DND-41 (cell line): ENCODE data around the gene AGAP1.

ENCODE experiments used
- ATAC-seq: fragments of 200-7000 bp; cut with Tn5 transposase; 3 replicates; pipeline ENCODE4 v1.9.1; 2021; ENCODE audit warnings: low read depth; ENCODE audit not compliant: insufficient read depth
- DNase-seq: peaks from one replicate; pipeline ENCODE4 v3.0.0-alpha.2; 2020
- H2AFZ ChIP-seq: 2 replicates; pipeline ENCODE4 v1.6.0; 2012; ENCODE audit warnings: low read depth, low read length
- H3K27ac ChIP-seq: 2 replicates; pipeline ENCODE4 v1.5.1; 2012; ENCODE audit warnings: low read length, inconsistent platforms
- H3K27me3 ChIP-seq: fragments of 200-600 bp; sonication (generic); 2 replicates; pipeline ENCODE4 v1.6.0; 2012; ENCODE audit warnings: low read length, mild to moderate bottlenecking, inconsistent platforms; ENCODE audit not compliant: insufficient read depth, poor library complexity
- H3K36me3 ChIP-seq: 2 replicates; pipeline ENCODE4 v1.5.1; 2012; ENCODE audit warnings: low read length, inconsistent platforms; ENCODE audit not compliant: insufficient read depth
- H3K4me1 ChIP-seq: 2 replicates; pipeline ENCODE4 v1.5.1; 2012; ENCODE audit warnings: mild to moderate bottlenecking, low read length; ENCODE audit not compliant: insufficient read depth
- H3K4me2 ChIP-seq: 2 replicates; pipeline ENCODE4 v1.6.0; 2012; ENCODE audit warnings: mild to moderate bottlenecking, moderate library complexity, low read length, inconsistent platforms; ENCODE audit not compliant: insufficient read depth
- H3K4me3 ChIP-seq, 2 experiments: fragments of 200-600 bp in 1 of 2; shearing (Covaris generic) in 1 of 2; 2 replicates each; pipeline ENCODE4 v1.5.1; 2012 to 2016; ENCODE audit warnings: inconsistent platforms in 2 of 2, low read length in 2 of 2, mild to moderate bottlenecking in 2 of 2, low read depth in 1 of 2, moderate library complexity in 1 of 2
- H3K79me2 ChIP-seq: 2 replicates; pipeline ENCODE4 v1.6.0; 2012; ENCODE audit warnings: low read length, inconsistent platforms; ENCODE audit not compliant: insufficient read depth
- H3K9ac ChIP-seq: 2 replicates; pipeline ENCODE4 v1.6.0; 2012; ENCODE audit warnings: low read depth, mild to moderate bottlenecking, inconsistent platforms, low read length, moderate library complexity
- H3K9me3 ChIP-seq: 2 replicates; pipeline ENCODE4 v1.5.1; 2012; ENCODE audit warnings: low read length, moderate library complexity, mild to moderate bottlenecking, inconsistent platforms; ENCODE audit not compliant: insufficient read depth, severe bottlenecking
- H4K20me1 ChIP-seq: 2 replicates; pipeline ENCODE4 v1.6.0; 2012; ENCODE audit warnings: low read length; ENCODE audit not compliant: insufficient read depth
- EZH2 ChIP-seq: IDR thresholded peaks from 3 replicates; pipeline ENCODE4 v1.6.1; 2012; ENCODE audit warnings: borderline replicate concordance, low read depth, mild to moderate bottlenecking, moderate library complexity, low read length, inconsistent platforms; ENCODE audit not compliant: severe bottlenecking
- TF ChIP-seq, protein P1 (sequence below): IDR thresholded peaks from 2 replicates; pipeline ENCODE4 v1.5.1; 2012; ENCODE audit warnings: borderline replicate concordance, low read length, moderate library complexity, mild to moderate bottlenecking; ENCODE audit not compliant: poor library complexity, severe bottlenecking; ENCODE audit errors: extremely low read depth

AGAP1 gene

DNA sequence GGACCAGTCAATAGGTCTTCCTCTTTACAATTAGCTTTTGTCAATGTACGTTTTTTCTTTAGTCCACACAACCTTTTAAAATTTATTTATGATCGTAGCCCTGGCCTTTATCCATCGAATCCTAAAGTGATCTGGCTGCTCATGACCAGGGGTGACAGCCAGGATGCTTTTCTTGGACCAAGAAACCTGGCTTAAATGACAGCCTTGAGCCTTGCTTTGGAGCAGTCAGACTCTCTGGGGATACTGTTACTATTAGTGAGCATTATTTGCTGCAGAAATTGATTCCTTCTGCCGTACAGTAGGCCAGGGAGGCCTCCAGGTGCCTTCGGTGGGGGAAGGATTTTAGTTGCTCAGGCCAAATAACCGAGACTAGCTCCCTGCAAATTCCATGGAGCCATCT, 70.2 kb downstream of the AGAP1 start:
- Histone ChIP-seq H3K4me1 (no peaks in the 10 kb centered on the region), H3K27ac (no peak overlapping the region), H3K27me3 (peaks cover 22% of the 10 kb centered on the region), H2AFZ (no peak overlapping the region), H3K4me3 (no peak overlapping the region), H3K36me3 (no peaks in the 10 kb centered on the region), H4K20me1 (no peaks in the 10 kb centered on the region), H3K9me3 (peaks cover 6% of the 10 kb centered on the region), H3K4me2 (no peak overlapping the region), H3K79me2 (no peaks in the 10 kb centered on the region), H3K9ac (no peak overlapping the region)
- TF ChIP-seq, protein P1, sequence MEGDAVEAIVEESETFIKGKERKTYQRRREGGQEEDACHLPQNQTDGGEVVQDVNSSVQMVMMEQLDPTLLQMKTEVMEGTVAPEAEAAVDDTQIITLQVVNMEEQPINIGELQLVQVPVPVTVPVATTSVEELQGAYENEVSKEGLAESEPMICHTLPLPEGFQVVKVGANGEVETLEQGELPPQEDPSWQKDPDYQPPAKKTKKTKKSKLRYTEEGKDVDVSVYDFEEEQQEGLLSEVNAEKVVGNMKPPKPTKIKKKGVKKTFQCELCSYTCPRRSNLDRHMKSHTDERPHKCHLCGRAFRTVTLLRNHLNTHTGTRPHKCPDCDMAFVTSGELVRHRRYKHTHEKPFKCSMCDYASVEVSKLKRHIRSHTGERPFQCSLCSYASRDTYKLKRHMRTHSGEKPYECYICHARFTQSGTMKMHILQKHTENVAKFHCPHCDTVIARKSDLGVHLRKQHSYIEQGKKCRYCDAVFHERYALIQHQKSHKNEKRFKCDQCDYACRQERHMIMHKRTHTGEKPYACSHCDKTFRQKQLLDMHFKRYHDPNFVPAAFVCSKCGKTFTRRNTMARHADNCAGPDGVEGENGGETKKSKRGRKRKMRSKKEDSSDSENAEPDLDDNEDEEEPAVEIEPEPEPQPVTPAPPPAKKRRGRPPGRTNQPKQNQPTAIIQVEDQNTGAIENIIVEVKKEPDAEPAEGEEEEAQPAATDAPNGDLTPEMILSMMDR: no peak
- no peak for TF ChIP-seq EZH2
- no peak for ATAC-seq
- DNase-seq: no peak

DNA sequence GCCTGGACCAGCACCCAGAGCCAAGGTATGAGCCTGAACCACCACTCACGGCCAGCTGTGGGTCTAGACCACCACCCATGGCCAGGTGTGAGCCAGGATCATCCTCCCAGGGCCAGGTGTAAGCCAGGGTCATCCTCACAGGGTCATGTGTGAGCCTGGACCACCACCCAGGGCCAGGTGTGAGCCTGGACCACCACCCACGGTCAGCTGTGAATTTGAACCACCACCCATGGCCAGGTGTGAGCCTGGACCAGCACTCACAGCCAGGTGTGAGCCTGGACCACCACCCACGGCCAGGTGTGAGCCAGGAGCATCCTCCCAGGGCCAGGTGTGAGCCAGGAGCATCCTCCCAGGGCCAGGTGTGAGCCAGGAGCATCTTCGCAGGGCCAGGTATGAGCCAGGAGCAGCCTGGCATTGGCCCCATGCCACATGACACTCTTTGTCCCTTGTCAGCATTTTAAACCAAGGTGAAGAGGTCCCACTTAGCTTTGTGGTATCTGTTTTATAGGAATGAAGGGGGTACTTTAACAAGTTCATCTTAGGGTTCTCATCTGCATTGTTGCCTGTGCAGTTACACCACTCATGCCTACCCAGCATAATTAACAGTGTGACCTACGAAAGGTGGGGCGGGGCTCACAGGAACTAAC, 71.2 kb downstream of the AGAP1 start:
- Histone ChIP-seq H3K79me2 (no peaks in the 10 kb centered on the region), H3K4me3 (no peak overlapping the region), H3K27me3 (peaks cover 21% of the 10 kb centered on the region), H3K36me3 (no peaks in the 10 kb centered on the region), H3K4me1 (no peaks in the 10 kb centered on the region), H4K20me1 (no peaks in the 10 kb centered on the region), H3K9me3 (peaks cover 6% of the 10 kb centered on the region), H3K9ac (no peak overlapping the region), H2AFZ (no peak overlapping the region), H3K27ac (no peak overlapping the region), H3K4me2 (no peak overlapping the region)
- TF ChIP-seq EZH2: no peak
- TF ChIP-seq, protein P1: no peak
- no peak for DNase-seq
- ATAC-seq: no peak

DNA sequence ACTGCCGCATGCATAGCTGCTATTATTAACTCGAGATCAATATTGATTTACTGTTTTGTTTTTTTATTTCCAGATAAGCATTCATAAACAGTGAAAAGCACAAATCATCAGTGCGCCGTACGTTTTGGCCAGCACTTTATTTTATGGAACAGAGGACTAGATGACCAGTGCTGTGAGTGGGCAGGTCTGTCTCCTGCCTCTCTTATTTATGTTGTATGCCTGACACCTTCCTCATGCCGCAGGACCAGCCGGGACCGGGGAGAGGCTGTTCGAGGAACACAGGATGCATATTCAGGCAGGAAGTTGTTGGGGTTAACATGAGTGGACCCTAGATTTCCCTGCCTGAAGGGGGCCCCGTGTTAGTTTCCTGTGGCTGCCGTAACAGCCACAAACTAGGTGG, 72.6 kb downstream of the AGAP1 start:
- Histone ChIP-seq H3K27ac (no peak overlapping the region), H3K36me3 (no peaks in the 10 kb centered on the region), H3K9ac (no peak overlapping the region), H3K9me3 (peaks cover 6% of the 10 kb centered on the region), H3K79me2 (no peaks in the 10 kb centered on the region), H3K4me3 (no peak overlapping the region), H3K4me1 (no peaks in the 10 kb centered on the region), H4K20me1 (no peaks in the 10 kb centered on the region), H3K27me3 (peaks cover 7% of the 10 kb centered on the region), H2AFZ (no peak overlapping the region), H3K4me2 (no peak overlapping the region)
- DNase-seq: no peak
- TF ChIP-seq EZH2: no peak
- TF ChIP-seq, protein P1: no peak
- ATAC-seq: no peak

DNA sequence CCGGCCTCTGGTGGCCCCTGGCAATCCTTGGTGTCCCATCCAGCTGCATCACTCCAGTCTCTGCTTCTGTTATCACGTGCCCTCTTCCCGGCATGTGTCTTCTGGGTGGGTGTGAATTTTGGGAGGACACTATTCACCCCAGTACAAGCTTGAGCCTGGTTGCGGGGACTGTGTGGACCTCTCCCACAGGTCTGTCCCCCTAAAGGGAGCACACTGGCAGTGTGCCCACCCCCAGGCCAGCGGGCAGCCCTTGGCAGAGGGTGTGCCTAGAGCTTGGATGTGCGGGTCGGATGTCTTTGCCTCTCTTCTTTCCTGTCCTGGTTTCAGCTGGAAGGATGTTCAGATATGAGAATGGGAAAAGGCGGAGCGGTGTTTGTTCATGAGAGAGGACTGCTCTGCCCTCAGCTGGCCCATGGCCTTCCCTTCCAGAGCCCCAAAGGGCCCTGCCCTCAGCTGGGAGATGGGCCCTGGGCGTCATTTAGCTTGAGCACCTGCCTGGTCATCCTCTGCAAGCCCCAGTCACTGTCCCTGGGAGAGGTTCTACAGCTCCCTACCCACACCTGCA, 73.2 kb downstream of the AGAP1 start:
- H3K79me2 ChIP-seq: no peaks in the 10 kb centered on the region
- no peak overlapping the region for H3K27ac ChIP-seq
- H3K4me3 ChIP-seq: no peak overlapping the region
- H4K20me1 ChIP-seq: no peaks in the 10 kb centered on the region
- no peak overlapping the region for H2AFZ ChIP-seq
- DNase-seq (no peak), ATAC-seq (no peak)
- peaks cover 6% of the 10 kb centered on the region for H3K9me3 ChIP-seq
- no peaks in the 10 kb centered on the region for H3K36me3 ChIP-seq
- no peak overlapping the region for H3K4me2 ChIP-seq
- no peaks in the 10 kb centered on the region for H3K4me1 ChIP-seq
- TF ChIP-seq EZH2: no peak
- TF ChIP-seq, protein P1: no peak
- H3K27me3 ChIP-seq: peaks cover 7% of the 10 kb centered on the region
- no peak overlapping the region for H3K9ac ChIP-seq
